ENCODE results near the gene MEP1A.

DNA sequence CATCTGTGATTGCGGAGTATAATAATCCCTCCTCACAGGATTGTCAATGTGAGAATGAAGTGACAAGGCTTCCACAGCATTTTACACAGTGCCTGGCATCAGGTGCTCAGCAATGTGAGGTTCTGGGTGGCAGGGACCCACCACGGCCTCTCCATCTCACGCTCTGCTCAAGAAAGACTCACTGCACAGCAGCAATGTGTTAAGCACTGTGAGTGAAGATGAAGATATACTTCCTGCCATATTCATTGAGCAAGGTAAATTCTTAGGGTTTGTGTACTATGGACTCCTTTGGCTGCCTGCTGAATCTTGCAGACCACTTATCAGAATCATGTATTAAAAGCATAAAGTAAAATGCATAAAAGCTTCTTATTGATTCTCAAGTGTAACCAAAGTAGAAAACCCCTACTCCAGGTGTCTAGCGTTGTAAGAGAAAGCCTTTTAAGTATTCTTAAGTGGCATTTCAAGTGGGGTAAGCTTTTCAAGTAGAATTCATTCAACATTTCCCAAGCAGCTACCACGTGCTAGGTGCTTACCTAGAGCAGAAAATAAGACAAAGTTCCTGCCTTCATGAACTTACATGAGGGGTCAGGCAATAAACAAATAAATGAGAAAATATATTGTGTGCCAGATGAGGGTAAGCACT, 17.0 kb upstream of the MEP1A start:
- TF ChIP-seq ZNF274 (IDR thresholded peaks at IDR 0.05; ENCODE audit: low read depth, low read length): no peak
- TF ChIP-seq YY1 (IDR thresholded peaks at IDR 0.05; ENCODE audit: insufficient read depth, insufficient read length): no peak
- TF ChIP-seq SUZ12 (IDR thresholded peaks at IDR 0.05; ENCODE audit: extremely low read depth, insufficient read depth, insufficient read length): no peak

Data from NT2/D1 (cell line).